Measurements from ENCODE around the gene SEMA5B. TPM values are rescaled to one million over a fixed set of nuclear protein-coding genes. Genes with fewer than 3 reads are reported as not detected.

Gene SEMA5B
- polyA plus RNA-seq, 1 donor from 2014 or later, result not detected

GRCh38 chr3:123025642-123026521, 1.7 kb downstream of the SEMA5B start:
- H3K27ac Mint-ChIP-seq, result peak overlapping the region in 1 of 3 donors; percentile 5
- peak overlapping the region; percentile 15 to 92 (median 74) for H3K4me3 Mint-ChIP-seq
- peaks cover 49% of the 10 kb centered on the region for H3K27me3 Mint-ChIP-seq
- no peaks in the 10 kb centered on the region for H3K36me3 Mint-ChIP-seq
- peaks cover 0 to 2% (median 2%) of the 10 kb centered on the region in 3 donors for H3K9me3 Mint-ChIP-seq
- H3K4me1 Mint-ChIP-seq, result peaks cover 4 to 13% (median 10%) of the 10 kb centered on the region in 3 donors

- peaks cover 50% of the 10 kb centered on the region for H3K27me3 Mint-ChIP-seq
- no peaks in the 10 kb centered on the region for H3K36me3 Mint-ChIP-seq
- H3K4me1 Mint-ChIP-seq, result peaks cover 4 to 13% (median 10%) of the 10 kb centered on the region in 3 donors
- H3K27ac Mint-ChIP-seq, result no peak overlapping the region
- H3K4me3 Mint-ChIP-seq, result no peak overlapping the region
- H3K9me3 Mint-ChIP-seq, result peaks cover 0 to 2% (median 2%) of the 10 kb centered on the region in 3 donors
Measured at GRCh38 chr3:123024056-123024455, 3.5 kb downstream of the SEMA5B start.

DNA sequence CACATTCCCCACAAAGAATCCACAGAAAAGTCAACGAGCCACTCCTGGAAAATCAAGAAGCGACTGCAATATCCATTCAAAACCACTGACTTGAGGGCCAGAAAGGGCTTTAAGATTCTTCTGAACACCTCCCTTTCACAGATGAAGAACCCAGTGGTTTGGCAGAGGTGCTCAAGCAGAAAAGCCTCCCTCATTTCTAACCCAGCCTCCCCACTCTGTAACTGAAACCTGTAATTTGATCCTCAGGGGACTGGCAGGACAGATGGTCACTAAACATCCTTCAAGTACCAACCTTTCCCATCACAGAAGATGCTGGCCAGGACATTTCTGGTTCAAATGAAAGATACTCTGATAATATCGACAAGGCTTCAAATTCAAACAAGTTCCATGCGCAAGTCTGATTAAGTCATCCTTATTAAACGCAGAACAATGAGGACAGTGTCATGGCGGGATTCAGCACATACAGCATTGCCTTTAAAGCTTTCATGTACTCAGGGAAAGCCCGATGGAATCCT, 5.5 kb downstream of the SEMA5B start:
- no peak overlapping the region for H3K27ac Mint-ChIP-seq
- peaks cover 47% of the 10 kb centered on the region for H3K27me3 Mint-ChIP-seq
- H3K4me3 Mint-ChIP-seq, result no peak overlapping the region
- peaks cover 0 to 2% (median 0%) of the 10 kb centered on the region in 3 donors for H3K9me3 Mint-ChIP-seq
- no peaks in the 10 kb centered on the region for H3K36me3 Mint-ChIP-seq
- peaks cover 0 to 6% (median 4%) of the 10 kb centered on the region in 3 donors for H3K4me1 Mint-ChIP-seq

- Mint-ChIP-seq H3K4me3 (no peak overlapping the region), H3K27me3 (peaks cover 45% of the 10 kb centered on the region), H3K27ac (no peak overlapping the region), H3K4me1 (peaks cover 0 to 4% (median 3%) of the 10 kb centered on the region in 3 donors), H3K36me3 (no peaks in the 10 kb centered on the region), H3K9me3 (peaks cover 0 to 2% (median 0%) of the 10 kb centered on the region in 3 donors)
Measured at GRCh38 chr3:123021388-123021787, 6.2 kb downstream of the SEMA5B start.

GRCh38 chr3:123020709-123021108, 6.9 kb downstream of the SEMA5B start:
- H3K9me3 Mint-ChIP-seq, result peaks cover 0 to 2% (median 0%) of the 10 kb centered on the region in 3 donors
- H3K4me3 Mint-ChIP-seq, result no peak overlapping the region
- no peaks in the 10 kb centered on the region for H3K36me3 Mint-ChIP-seq
- H3K27ac Mint-ChIP-seq, result no peak overlapping the region
- peaks cover 0 to under 1% (median under 1%) of the 10 kb centered on the region in 3 donors for H3K4me1 Mint-ChIP-seq
- peaks cover 40% of the 10 kb centered on the region for H3K27me3 Mint-ChIP-seq

- H3K4me3 Mint-ChIP-seq, result no peak overlapping the region
- peaks cover 35% of the 10 kb centered on the region for H3K27me3 Mint-ChIP-seq
- H3K4me1 Mint-ChIP-seq, result no peaks in the 10 kb centered on the region
- peaks cover 0 to 2% (median 0%) of the 10 kb centered on the region in 3 donors for H3K9me3 Mint-ChIP-seq
- no peak overlapping the region for H3K27ac Mint-ChIP-seq
- no peaks in the 10 kb centered on the region for H3K36me3 Mint-ChIP-seq
Measured at GRCh38 chr3:123019591-123019990, 8.0 kb downstream of the SEMA5B start.

- Mint-ChIP-seq H3K9me3 (no peaks in the 10 kb centered on the region), H3K36me3 (no peaks in the 10 kb centered on the region), H3K27me3 (peaks cover 31% of the 10 kb centered on the region), H3K27ac (no peak overlapping the region), H3K4me1 (no peaks in the 10 kb centered on the region), H3K4me3 (no peak overlapping the region)
Measured at GRCh38 chr3:123019161-123019560, 8.4 kb downstream of the SEMA5B start.

- Mint-ChIP-seq H3K36me3 (no peaks in the 10 kb centered on the region), H3K4me1 (no peaks in the 10 kb centered on the region), H3K4me3 (no peak overlapping the region), H3K9me3 (no peaks in the 10 kb centered on the region), H3K27ac (no peak overlapping the region), H3K27me3 (peaks cover 26% of the 10 kb centered on the region)
Measured at GRCh38 chr3:123018683-123019082, 8.9 kb downstream of the SEMA5B start.

GRCh38 chr3:123015596-123015995, 12.0 kb downstream of the SEMA5B start:
- no peak overlapping the region for H3K4me3 Mint-ChIP-seq
- no peaks in the 10 kb centered on the region for H3K9me3 Mint-ChIP-seq
- H3K27me3 Mint-ChIP-seq, result peaks cover 12% of the 10 kb centered on the region
- no peaks in the 10 kb centered on the region for H3K4me1 Mint-ChIP-seq
- no peaks in the 10 kb centered on the region for H3K36me3 Mint-ChIP-seq
- no peak overlapping the region for H3K27ac Mint-ChIP-seq

- Mint-ChIP-seq H3K9me3 (no peaks in the 10 kb centered on the region), H3K27ac (peak overlapping the region in 1 of 3 donors; percentile 29), H3K4me3 (no peak overlapping the region), H3K4me1 (no peaks in the 10 kb centered on the region), H3K36me3 (no peaks in the 10 kb centered on the region), H3K27me3 (peaks cover 16% of the 10 kb centered on the region)
Measured at GRCh38 chr3:123013876-123014275, 13.7 kb downstream of the SEMA5B start.

- H3K27ac Mint-ChIP-seq, result no peak overlapping the region
- no peaks in the 10 kb centered on the region for H3K4me1 Mint-ChIP-seq
- H3K4me3 Mint-ChIP-seq, result no peak overlapping the region
- H3K27me3 Mint-ChIP-seq, result peaks cover 16% of the 10 kb centered on the region
- no peaks in the 10 kb centered on the region for H3K36me3 Mint-ChIP-seq
- H3K9me3 Mint-ChIP-seq, result no peaks in the 10 kb centered on the region
Measured at GRCh38 chr3:123012652-123013051, 14.9 kb downstream of the SEMA5B start.

GRCh38 chr3:123011447-123011846, 16.1 kb downstream of the SEMA5B start:
- Mint-ChIP-seq H3K27ac (no peak overlapping the region), H3K4me3 (no peak overlapping the region), H3K27me3 (peaks cover 19% of the 10 kb centered on the region), H3K9me3 (no peaks in the 10 kb centered on the region), H3K4me1 (no peaks in the 10 kb centered on the region), H3K36me3 (no peaks in the 10 kb centered on the region)

DNA sequence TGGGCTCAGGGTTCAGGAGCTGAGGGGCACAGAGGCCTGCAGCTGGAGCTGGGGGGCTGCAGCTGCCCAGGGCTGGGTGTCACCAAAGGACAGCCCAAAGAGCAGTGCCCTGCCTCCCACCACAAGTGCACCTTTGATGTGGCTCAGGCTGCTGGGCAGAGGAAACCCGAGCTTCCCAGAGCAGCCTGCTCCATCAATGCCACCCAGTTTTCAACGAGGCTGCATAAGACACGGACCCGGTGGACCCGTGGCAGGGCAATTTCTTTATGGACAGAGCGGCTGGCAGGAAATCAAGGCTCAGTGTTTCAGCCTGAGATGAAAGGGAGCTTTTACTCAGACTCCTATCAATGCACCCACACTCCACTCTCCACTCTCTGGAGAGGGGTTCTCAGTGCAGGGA, 18.7 kb downstream of the SEMA5B start:
- H3K4me3 Mint-ChIP-seq, result no peak overlapping the region
- no peaks in the 10 kb centered on the region for H3K4me1 Mint-ChIP-seq
- H3K36me3 Mint-ChIP-seq, result no peaks in the 10 kb centered on the region
- peaks cover 26% of the 10 kb centered on the region for H3K27me3 Mint-ChIP-seq
- no peaks in the 10 kb centered on the region for H3K9me3 Mint-ChIP-seq
- no peak overlapping the region for H3K27ac Mint-ChIP-seq

DNA sequence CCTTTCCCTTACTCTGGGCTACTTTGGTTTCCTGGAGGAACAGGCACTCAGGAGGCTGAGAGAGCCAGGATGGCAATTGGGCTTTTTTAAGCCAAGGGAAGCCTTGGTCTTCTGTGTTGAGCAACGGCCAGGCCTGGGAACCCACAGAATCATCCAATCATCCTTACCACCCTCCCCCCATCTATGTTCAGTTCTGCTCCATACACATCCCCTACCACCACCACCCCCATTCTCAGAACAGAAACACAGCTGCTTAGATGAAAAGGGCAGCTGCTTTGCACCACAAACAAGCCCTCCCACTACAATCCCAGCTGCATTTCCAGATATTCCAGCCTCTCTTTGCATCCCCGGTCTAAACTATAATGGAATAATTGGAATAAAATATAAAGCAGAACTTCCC, 21.0 kb downstream of the SEMA5B start:
- H3K4me1 Mint-ChIP-seq, result no peaks in the 10 kb centered on the region
- no peak overlapping the region for H3K4me3 Mint-ChIP-seq
- H3K27ac Mint-ChIP-seq, result no peak overlapping the region
- H3K27me3 Mint-ChIP-seq, result peaks cover 31% of the 10 kb centered on the region
- H3K36me3 Mint-ChIP-seq, result peaks cover 2% of the 10 kb centered on the region
- no peaks in the 10 kb centered on the region for H3K9me3 Mint-ChIP-seq

DNA sequence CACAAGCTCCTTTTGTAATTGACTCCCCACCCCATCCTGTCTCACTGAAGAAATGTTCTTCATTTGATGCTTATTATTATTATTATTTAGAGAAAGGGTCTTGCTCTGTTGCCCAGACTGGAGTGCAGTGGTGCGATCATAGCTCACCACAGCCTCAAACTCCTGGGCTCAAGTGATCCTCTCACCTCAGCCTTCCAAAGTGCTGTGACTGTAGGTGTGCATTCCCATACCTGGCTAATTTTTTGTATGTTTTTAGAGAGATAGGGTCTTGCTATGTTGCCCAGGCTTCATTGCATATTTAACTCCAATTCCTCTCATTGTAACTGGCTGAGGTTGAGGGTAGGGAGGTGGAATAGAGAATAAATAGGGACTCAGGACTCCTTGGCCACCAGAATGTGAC, 22.3 kb downstream of the SEMA5B start:
- H3K27ac Mint-ChIP-seq, result no peak overlapping the region
- H3K4me1 Mint-ChIP-seq, result no peaks in the 10 kb centered on the region
- no peak overlapping the region for H3K4me3 Mint-ChIP-seq
- peaks cover 29% of the 10 kb centered on the region for H3K27me3 Mint-ChIP-seq
- H3K36me3 Mint-ChIP-seq, result peaks cover 2% of the 10 kb centered on the region
- H3K9me3 Mint-ChIP-seq, result no peaks in the 10 kb centered on the region
